Activated T-cell treated with anti-CD3 and anti-CD28 coated beads, Interleukin-2, amount 50 U/mL, for 4 hours (primary cell): ENCODE results near the gene HELT. TPM values are rescaled to one million over a fixed set of nuclear protein-coding genes. Genes with fewer than 3 reads are reported as not detected.
"Not testable (repeated sequence)": the region's sequence is repeated elsewhere in the genome, so short reads cannot be mapped to it uniquely, and the experiment has no call there.

ENCODE experiments used
- ATAC-seq, 2 donors: fragments of 200-7000 bp; cut with Tn5 transposase; one replicate each; pipeline ENCODE4 v1.10.0; 2021
- DNase-seq: peaks from one replicate; pipeline ENCODE4 v3.0.0-alpha.2; 2020
- H3K27me3 Mint-ChIP-seq: one replicate; pipeline ENCODE4 v1.8.0; 2021; ENCODE audit warnings: low read depth, mixed read lengths
- H3K36me3 Mint-ChIP-seq: one replicate; pipeline ENCODE4 v1.8.0; 2022; ENCODE audit warnings: mixed read lengths; ENCODE audit not compliant: insufficient read depth
- H3K4me1 Mint-ChIP-seq: one replicate; pipeline ENCODE4 v1.8.0; 2021; ENCODE audit warnings: low read depth, mixed read lengths
- H3K4me3 Mint-ChIP-seq: one replicate; pipeline ENCODE4 v1.8.0; 2021; ENCODE audit warnings: mild to moderate bottlenecking, moderate library complexity, mixed read lengths
- H3K9me3 Mint-ChIP-seq: one replicate; pipeline ENCODE4 v1.8.0; 2021; ENCODE audit warnings: mixed read lengths
- total RNA-seq, 3 donors: library from RNA; stranded (reverse); gene quantifications; one replicate each; pipeline ENCODE4 v1.2.1, GENCODE V29; 2021

Gene HELT
- total RNA-seq, 3 donors from 2014 or later = not detected

DNA sequence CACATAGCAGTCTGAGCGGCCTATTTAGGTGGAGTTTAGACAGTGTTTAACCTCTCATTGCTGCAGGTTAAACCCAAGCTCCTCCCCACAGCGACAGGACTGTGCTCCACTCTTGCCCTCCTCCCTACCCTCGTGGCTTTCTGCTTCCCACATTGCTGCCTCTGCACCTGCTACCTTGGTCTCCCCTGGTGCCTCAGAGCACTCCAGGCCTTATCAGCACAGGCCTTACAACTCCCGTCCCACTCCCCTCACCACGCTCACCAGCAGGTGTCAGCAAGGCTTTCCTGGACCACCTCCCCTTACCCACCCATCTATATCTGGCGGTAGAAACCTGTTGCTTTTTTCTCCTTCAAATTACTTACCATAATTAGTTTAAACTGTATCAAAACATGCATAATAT lies 18.6 kb downstream of the HELT start:
- Mint-ChIP-seq H3K27me3 (peaks cover 21% of the 10 kb centered on the region), H3K9me3 (no peaks in the 10 kb centered on the region), H3K4me3 (no peak overlapping the region), H3K4me1 (peaks cover 4% of the 10 kb centered on the region), H3K36me3 (no peaks in the 10 kb centered on the region)
- ATAC-seq (no peak), DNase-seq (no peak)

DNA sequence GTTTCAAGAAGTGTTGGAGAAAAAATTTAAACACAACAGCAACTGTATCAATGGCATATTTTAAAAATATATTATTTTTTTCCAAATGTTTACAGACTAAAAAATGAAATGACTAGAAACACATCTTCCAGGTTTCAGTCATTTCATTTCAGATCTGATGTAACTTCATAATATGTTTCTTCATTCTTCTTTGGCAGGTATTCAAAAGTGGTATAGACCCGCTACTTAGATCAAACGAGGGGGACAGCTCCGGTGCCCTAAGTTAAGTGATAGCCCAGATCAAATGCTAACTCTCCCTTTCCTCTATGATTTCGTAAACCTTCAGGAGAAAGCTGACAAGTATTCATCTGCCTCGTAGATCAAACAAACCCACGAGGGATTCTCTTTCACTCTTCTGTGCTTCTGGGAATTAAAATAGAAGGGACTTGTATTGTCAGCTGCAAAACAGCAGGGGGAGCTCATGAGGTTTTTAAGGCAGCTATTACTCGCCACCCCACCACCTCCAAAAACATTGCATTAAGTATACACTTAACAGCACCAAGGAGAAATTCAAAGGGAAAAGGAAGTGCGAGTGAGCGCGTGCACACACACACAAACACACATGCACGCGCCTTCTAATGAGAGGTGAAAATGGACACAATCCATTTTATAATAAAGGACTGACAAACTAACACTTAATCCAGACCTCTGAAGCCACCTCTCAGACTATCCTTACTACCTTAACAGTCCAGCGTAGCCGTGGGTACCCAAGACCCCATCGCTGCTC lies 21.4 kb downstream of the HELT start:
- peak overlapping the region; percentile 65 for H3K4me3 Mint-ChIP-seq

DNA sequence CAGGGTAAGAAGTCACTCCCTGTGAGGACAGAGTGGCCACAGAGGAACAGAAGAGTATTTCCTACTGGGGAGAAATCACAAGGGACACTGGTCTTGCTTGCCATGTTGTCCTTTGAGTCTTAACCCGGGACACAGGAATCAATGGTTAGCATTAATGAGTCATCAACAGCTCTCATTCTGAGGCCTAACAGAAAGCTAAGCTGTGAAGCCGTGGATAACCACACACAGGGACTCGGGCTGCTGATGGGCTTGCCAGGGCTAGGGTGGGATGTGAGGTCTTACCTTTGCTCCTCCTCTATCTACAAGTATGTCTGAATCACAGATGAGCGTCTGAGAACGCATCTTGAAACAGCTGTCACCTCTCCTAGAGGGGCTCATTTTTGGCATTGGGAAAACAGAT lies 22.2 kb downstream of the HELT start:
- Mint-ChIP-seq H3K4me1 (peaks cover 4% of the 10 kb centered on the region), H3K9me3 (no peaks in the 10 kb centered on the region), H3K4me3 (no peak overlapping the region), H3K36me3 (no peaks in the 10 kb centered on the region), H3K27me3 (peaks cover 15% of the 10 kb centered on the region)
- ATAC-seq = no peak
- no peak for DNase-seq

More for the DNA sequence above, 21.4 kb downstream of the HELT start:
- Mint-ChIP-seq H3K9me3 (no peaks in the 10 kb centered on the region), H3K4me1 (peaks cover 4% of the 10 kb centered on the region), H3K36me3 (no peaks in the 10 kb centered on the region), H3K27me3 (peaks cover 9% of the 10 kb centered on the region)
- peak; percentile 30 for DNase-seq
- peak; percentile 55 to 77 for ATAC-seq

DNA sequence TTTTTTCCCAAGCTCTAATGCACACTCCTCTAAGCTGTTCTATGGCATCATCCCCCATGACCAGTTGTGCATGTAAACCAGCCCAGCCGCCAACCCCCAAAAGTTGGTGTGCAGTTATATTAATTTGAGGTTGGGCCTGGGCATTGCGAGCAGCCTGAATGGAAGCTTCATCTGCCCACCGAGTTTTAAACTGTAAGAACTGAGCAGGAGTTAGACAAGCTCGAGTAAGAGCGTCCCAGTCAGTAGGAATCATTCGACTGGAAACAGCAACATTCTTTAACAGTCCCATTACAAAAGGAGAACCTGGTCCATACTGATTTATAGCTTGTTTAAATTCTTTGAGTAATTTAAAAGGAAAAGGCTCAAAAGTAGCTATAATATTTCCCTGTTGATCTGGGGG lies 32.0 kb downstream of the HELT start:
- not testable (repeated sequence) for H3K9me3 Mint-ChIP-seq, H3K4me1 Mint-ChIP-seq, H3K36me3 Mint-ChIP-seq, ATAC-seq, H3K4me3 Mint-ChIP-seq, DNase-seq
- peaks cover 34% of the 10 kb centered on the region for H3K27me3 Mint-ChIP-seq

DNA sequence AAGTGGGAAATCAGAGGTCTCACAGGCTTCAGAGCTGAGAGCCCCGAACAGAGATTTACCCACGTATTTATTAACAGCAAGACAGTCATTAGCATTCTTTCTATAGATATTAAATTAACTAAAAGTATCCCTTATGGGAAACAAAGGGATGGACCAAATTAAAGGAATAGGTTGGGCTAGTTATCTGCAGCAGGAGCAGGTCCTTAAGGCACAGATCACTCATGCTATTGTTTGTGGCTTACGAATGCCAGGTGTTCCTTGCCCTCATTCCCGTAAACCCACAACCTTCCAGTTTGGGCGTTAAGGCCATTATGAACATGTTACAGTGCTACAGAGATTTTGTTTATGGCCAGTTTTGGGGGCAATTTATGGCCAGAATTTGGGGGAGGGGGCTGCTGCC lies 33.0 kb downstream of the HELT start:
- not testable (repeated sequence) for DNase-seq, H3K4me1 Mint-ChIP-seq, ATAC-seq, H3K4me3 Mint-ChIP-seq, H3K9me3 Mint-ChIP-seq, H3K36me3 Mint-ChIP-seq
- peaks cover 29% of the 10 kb centered on the region for H3K27me3 Mint-ChIP-seq

DNA sequence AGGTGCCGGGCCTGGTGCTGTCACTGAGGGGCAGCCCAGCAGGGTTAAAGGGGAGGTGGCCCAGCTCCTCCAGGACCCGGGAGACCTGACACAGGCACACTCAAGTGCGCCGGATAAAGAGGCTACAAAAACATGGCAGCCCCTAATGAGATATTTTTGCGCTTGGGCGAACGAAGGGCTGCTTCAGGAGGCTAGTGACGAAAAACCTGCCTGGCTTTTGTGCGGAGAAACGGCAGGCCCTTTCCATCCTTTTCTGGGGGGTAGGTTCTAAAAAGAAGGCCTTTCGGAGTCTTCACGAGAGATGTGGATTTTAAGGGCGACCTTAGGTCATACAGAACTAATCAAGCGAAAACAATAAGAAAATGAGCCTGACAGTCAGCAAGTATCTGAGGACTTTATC lies 35.5 kb downstream of the HELT start:
- Mint-ChIP-seq H3K36me3 (no peaks in the 10 kb centered on the region), H3K27me3 (peaks cover 30% of the 10 kb centered on the region), H3K4me1 (no peaks in the 10 kb centered on the region), H3K4me3 (no peak overlapping the region), H3K9me3 (peaks cover 5% of the 10 kb centered on the region)
- DNase-seq = no peak
- ATAC-seq = no peak

DNA sequence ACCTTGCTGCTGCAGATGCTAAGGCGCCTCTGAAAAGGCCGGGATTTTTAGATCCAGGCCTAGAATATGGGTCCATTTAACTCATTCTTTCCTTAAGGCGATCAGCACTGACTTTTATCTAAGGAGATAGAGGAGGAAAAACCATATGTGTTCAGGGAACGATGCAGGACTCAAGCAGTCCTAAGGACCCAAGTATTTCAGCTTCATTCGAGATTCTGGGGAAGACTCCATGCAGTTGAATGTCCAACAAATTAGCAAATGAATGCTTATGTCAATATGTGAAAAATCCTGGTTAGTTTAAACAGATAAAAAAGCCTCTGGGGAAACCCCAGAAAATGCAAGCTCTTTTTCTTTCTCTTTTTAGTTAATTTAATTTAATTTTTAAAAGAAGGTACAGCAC lies 36.0 kb downstream of the HELT start:
- Mint-ChIP-seq H3K36me3 (no peaks in the 10 kb centered on the region), H3K9me3 (peaks cover 5% of the 10 kb centered on the region)
- no peak for ATAC-seq

DNA sequence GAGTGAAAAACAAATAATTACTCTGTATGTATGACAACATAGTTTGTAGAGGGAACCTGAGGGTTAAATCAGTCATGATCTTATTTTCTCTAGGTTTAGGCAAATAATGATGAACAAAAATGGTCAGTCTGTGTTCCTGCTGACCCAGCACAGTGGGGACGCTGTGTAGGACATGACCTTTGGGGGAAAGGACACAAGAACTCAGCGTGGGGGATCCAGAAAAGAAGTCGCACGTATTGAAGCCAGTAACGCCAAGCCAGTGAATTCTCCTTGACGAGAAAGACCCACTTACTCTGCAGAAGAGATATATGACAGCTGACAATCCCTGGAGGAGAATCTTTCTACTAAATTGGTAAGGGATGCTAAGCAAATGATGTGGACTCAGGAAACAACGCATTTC lies 36.6 kb downstream of the HELT start:
- Mint-ChIP-seq H3K27me3 (peaks cover 22% of the 10 kb centered on the region), H3K4me1 (no peaks in the 10 kb centered on the region), H3K4me3 (no peak overlapping the region), H3K36me3 (no peaks in the 10 kb centered on the region), H3K9me3 (peaks cover 5% of the 10 kb centered on the region)
- no peak for DNase-seq
- no peak for ATAC-seq

More for the DNA sequence above, 36.0 kb downstream of the HELT start:
- peaks cover 26% of the 10 kb centered on the region for H3K27me3 Mint-ChIP-seq
- H3K4me1 Mint-ChIP-seq = no peaks in the 10 kb centered on the region
- H3K4me3 Mint-ChIP-seq = no peak overlapping the region
- no peak for DNase-seq

DNA sequence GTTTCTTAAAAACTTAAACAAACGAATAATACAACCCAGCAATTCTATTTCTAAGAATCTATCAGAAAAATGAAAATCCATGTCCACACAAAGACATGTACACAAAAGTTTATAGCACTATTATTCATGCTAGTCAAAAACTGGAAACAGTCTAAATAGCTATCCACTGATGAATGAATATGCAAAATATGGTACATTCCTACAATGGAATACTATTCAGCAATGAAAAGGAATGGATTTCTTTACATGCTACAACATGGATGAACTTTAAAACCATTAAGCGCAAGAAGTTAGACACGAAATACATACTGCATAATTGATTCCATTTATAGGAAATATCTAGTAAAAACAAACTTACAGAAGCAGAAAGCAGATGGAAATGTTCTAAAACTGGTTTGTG lies 43.3 kb downstream of the HELT start:
- ATAC-seq (no peak), DNase-seq (no peak)
- no peaks in the 10 kb centered on the region for H3K36me3 Mint-ChIP-seq
- no peaks in the 10 kb centered on the region for H3K9me3 Mint-ChIP-seq
- no peak overlapping the region for H3K4me3 Mint-ChIP-seq
- H3K4me1 Mint-ChIP-seq = no peaks in the 10 kb centered on the region
- peaks cover 6% of the 10 kb centered on the region for H3K27me3 Mint-ChIP-seq

DNA sequence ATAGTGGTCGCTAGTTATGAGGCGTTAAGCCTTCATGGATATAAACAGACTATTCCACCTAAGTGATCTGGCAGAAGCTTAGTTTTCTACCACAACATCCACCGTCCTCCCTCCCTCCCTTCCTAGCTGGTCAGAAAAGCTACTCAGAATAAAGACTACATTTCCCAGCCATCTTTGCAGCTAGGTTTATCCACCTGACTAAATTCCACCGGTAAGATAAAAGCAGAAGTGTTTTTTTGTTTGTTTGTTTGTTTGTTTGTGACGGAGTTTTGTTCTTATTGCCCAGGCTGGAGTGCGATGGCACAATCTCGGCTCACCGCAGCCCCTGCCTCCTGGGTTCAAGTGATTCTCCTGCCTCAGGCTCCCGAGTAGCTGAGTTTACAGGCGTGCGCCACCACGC lies 44.3 kb downstream of the HELT start:
- Mint-ChIP-seq H3K9me3 (no peaks in the 10 kb centered on the region), H3K36me3 (no peaks in the 10 kb centered on the region), H3K4me3 (no peak overlapping the region), H3K27me3 (peaks cover 6% of the 10 kb centered on the region), H3K4me1 (no peaks in the 10 kb centered on the region)
- no peak for DNase-seq
- ATAC-seq = no peak

DNA sequence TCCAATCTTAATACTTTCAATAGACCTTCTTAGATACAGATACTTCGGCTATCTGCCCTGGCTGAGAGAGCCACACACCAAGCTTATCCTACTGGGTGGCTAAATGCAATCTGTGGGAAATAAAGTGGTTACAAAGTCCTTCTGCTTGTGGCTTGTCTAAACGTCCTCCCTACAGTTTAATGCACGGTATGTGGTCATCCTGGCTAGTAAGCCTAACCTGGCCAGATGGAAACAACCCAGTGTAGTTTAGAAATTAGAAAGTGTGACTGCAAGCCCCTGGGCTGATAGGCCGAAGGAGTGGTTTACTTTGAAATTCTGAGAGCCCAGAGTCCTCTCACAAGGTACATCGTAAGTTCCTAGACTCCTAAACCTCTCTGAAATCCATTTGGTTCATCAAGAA lies 47.9 kb downstream of the HELT start:
- H3K9me3 Mint-ChIP-seq = no peaks in the 10 kb centered on the region
- DNase-seq = no peak

DNA sequence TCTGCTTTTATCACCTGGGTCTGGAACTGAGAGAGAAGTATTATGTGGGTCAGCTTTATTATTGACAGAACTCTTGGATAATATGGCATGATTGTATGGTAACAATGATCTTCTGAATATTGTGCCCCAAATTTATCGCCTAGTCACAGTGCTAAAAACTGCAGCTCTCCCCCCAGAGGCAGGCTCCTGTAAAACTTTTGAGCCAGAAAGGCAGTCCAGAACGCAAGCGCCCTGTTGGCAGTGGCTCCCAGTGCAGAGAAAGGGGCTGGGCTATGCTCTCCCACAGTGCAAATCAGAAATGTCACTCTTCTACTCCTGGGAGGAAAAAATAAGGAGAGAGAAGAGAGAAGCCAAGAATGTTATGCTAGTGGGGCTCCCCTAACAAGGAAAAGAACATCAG lies 50.5 kb downstream of the HELT start:
- Mint-ChIP-seq H3K4me1 (no peaks in the 10 kb centered on the region), H3K27me3 (peaks cover 14% of the 10 kb centered on the region), H3K36me3 (no peaks in the 10 kb centered on the region), H3K9me3 (no peaks in the 10 kb centered on the region), H3K4me3 (no peak overlapping the region)
- ATAC-seq (no peak), DNase-seq (no peak)

More for the DNA sequence above, 47.9 kb downstream of the HELT start:
- peaks cover 6% of the 10 kb centered on the region for H3K27me3 Mint-ChIP-seq
- H3K4me1 Mint-ChIP-seq = no peaks in the 10 kb centered on the region
- H3K4me3 Mint-ChIP-seq = no peak overlapping the region
- H3K36me3 Mint-ChIP-seq = no peaks in the 10 kb centered on the region
- no peak for ATAC-seq

Other genes starting within 250 kb of the HELT start
- gene ACSL1, start 192.5 kb upstream of the HELT start, total RNA-seq = 10 to 100 TPM; 24.2 to 28.3 (median 28.1) TPM
- gene SLC25A4, start 124.8 kb downstream of the HELT start, total RNA-seq = 10 to 100 TPM in 1 of 3 donors, 1 to 10 TPM in 2; 8.6 to 11.4 (median 9.6) TPM
- gene CFAP97, start 185.5 kb downstream of the HELT start, total RNA-seq = 10 to 100 TPM; 36.8 to 44.4 (median 44.4) TPM
- gene SNX25, start 191.1 kb downstream of the HELT start, total RNA-seq = 10 to 100 TPM in 2 of 3 donors, 1 to 10 TPM in 1; 9.5 to 10.9 (median 10.3) TPM